Measurements from ENCODE around the gene BRD3OS. TPM values are rescaled to one million over a fixed set of nuclear protein-coding genes. Genes with fewer than 3 reads are reported as not detected.

BRD3OS gene
- total RNA-seq, 1 donor from 2014 or later: 20.2 TPM

DNA sequence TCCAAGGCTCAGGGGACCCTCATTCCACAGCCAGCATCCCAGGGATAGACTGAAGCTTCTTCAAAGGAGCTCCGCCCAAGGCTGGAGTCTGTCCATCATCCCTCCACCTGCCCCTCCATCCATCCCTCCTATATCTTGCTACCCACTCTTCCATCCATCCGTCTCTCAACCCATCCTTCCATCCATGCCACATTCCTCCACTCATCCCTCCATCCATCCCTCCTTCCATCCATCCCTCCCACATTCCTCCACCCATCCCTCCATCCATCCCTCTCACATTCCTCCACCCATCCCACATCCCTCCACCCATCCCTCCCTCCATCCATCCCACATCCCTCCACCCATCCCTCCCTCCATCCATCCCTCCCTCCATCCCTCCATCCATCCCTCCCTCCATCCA is 27.7 kb upstream of the BRD3OS start:
- Histone ChIP-seq H3K36me3 (ENCODE audit: insufficient read depth, low read length) (no peaks in the 10 kb centered on the region), H3K27me3 (ENCODE audit: insufficient read depth, low read length) (no peaks in the 10 kb centered on the region), H3K27ac (ENCODE audit: low read depth, low read length) (no peak overlapping the region), H4K20me1 (ENCODE audit: insufficient read depth, low read length) (peaks cover 11% of the 10 kb centered on the region), H3K9ac (ENCODE audit: low read length) (no peak overlapping the region), H3K4me2 (ENCODE audit: low read length) (no peak overlapping the region), H2AFZ (ENCODE audit: low read depth, low read length) (no peak overlapping the region), H3K4me1 (ENCODE audit: insufficient read depth, low read length) (peaks cover 25% of the 10 kb centered on the region), H3K79me2 (ENCODE audit: insufficient read depth, low read length) (peaks cover 3% of the 10 kb centered on the region), H3K4me3 (ENCODE audit: insufficient read depth, low read depth, low read length) (no peak overlapping the region), H3K9me3 (ENCODE audit: insufficient read depth, low read depth, low read length) (no peaks in the 10 kb centered on the region)
- H3K36me3 Mint-ChIP-seq (ENCODE audit: low read depth, unreplicated experiment): no peaks in the 10 kb centered on the region
- no peak overlapping the region for H3K4me3 Mint-ChIP-seq (ENCODE audit: unreplicated experiment)
- peaks cover 2% of the 10 kb centered on the region for H3K4me1 Mint-ChIP-seq (ENCODE audit: low read depth, unreplicated experiment)
- H3K27ac Mint-ChIP-seq (ENCODE audit: unreplicated experiment): no peak overlapping the region
- H3K27me3 Mint-ChIP-seq (ENCODE audit: low read depth, unreplicated experiment): peaks cover 30% of the 10 kb centered on the region
- TF ChIP-seq, protein P1, sequence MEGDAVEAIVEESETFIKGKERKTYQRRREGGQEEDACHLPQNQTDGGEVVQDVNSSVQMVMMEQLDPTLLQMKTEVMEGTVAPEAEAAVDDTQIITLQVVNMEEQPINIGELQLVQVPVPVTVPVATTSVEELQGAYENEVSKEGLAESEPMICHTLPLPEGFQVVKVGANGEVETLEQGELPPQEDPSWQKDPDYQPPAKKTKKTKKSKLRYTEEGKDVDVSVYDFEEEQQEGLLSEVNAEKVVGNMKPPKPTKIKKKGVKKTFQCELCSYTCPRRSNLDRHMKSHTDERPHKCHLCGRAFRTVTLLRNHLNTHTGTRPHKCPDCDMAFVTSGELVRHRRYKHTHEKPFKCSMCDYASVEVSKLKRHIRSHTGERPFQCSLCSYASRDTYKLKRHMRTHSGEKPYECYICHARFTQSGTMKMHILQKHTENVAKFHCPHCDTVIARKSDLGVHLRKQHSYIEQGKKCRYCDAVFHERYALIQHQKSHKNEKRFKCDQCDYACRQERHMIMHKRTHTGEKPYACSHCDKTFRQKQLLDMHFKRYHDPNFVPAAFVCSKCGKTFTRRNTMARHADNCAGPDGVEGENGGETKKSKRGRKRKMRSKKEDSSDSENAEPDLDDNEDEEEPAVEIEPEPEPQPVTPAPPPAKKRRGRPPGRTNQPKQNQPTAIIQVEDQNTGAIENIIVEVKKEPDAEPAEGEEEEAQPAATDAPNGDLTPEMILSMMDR (IDR thresholded peaks at IDR 0.05; ENCODE audit: insufficient read depth, low read depth, low read length): no peak
- TF ChIP-seq EZH2 (IDR thresholded peaks at IDR 0.05; ENCODE audit: insufficient read depth, low read length): no peak
- FAIRE-seq (no peak), DNase-seq (ENCODE audit: low read depth) (no peak)
- peaks cover 4% of the 10 kb centered on the region for H3K9me3 Mint-ChIP-seq (ENCODE audit: unreplicated experiment)

DNA sequence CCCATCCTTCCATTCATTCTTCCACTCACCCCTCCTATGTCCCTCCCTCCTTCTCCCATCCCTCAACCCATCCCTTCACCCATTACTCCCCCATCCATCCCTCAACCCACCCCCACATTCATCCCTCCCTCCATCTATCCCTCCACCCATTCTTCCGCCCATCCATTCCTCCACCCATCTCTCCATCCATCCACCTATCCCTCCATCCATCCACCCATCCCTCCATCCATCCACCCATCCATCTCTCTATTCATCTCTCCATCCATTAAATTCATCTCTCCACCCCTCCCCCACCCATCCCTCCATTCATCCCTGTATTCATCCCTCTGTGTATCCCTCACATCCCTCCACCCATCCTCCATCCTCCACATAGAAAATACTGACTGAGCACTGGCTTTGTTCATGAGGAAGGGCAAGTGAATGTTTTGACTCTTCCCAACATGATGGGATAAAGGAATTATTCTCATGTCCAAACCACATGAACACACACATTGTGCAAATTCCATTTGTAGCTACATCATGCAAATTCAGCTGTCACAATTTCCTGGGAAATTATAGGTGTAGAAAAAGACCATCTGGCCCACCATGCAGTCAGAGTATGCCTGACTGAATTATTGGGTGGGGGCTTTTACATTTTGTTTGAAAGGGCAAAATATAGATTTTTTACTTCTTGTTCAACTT is 26.2 kb upstream of the BRD3OS start:
- H3K36me3 ChIP-seq (ENCODE audit: insufficient read depth, low read length): no peaks in the 10 kb centered on the region
- no peaks in the 10 kb centered on the region for H3K27me3 ChIP-seq (ENCODE audit: insufficient read depth, low read length)
- H3K4me1 Mint-ChIP-seq (ENCODE audit: low read depth, unreplicated experiment): peaks cover 2% of the 10 kb centered on the region
- H3K27me3 Mint-ChIP-seq (ENCODE audit: low read depth, unreplicated experiment): peaks cover 31% of the 10 kb centered on the region
- no peak overlapping the region for H3K4me3 Mint-ChIP-seq (ENCODE audit: unreplicated experiment)
- no peaks in the 10 kb centered on the region for H3K9me3 ChIP-seq (ENCODE audit: insufficient read depth, low read depth, low read length)
- H3K4me2 ChIP-seq (ENCODE audit: low read length): peak overlapping the region; percentile 19
- H3K27ac ChIP-seq (ENCODE audit: low read depth, low read length): no peak overlapping the region
- peaks cover 14% of the 10 kb centered on the region for H3K4me1 ChIP-seq (ENCODE audit: insufficient read depth, low read length)
- no peak for TF ChIP-seq EZH2 (IDR thresholded peaks at IDR 0.05; ENCODE audit: insufficient read depth, low read length)
- TF ChIP-seq, protein P1 (IDR thresholded peaks at IDR 0.05; ENCODE audit: insufficient read depth, low read depth, low read length): no peak
- no peaks in the 10 kb centered on the region for H3K36me3 Mint-ChIP-seq (ENCODE audit: low read depth, unreplicated experiment)
- H3K27ac Mint-ChIP-seq (ENCODE audit: unreplicated experiment): no peak overlapping the region
- no peak overlapping the region for H3K4me3 ChIP-seq (ENCODE audit: insufficient read depth, low read depth, low read length)
- no peaks in the 10 kb centered on the region for H3K79me2 ChIP-seq (ENCODE audit: insufficient read depth, low read length)
- no peak overlapping the region for H3K9ac ChIP-seq (ENCODE audit: low read length)
- H3K9me3 Mint-ChIP-seq (ENCODE audit: unreplicated experiment): peaks cover 4% of the 10 kb centered on the region
- FAIRE-seq (no peak), DNase-seq (ENCODE audit: low read depth) (peak; percentile 74)
- H2AFZ ChIP-seq (ENCODE audit: low read depth, low read length): no peak overlapping the region
- peaks cover 7% of the 10 kb centered on the region for H4K20me1 ChIP-seq (ENCODE audit: insufficient read depth, low read length)

GRCh38 chr9:133999851-134000265 is 25.4 kb upstream of the BRD3OS start:
- H2AFZ ChIP-seq (ENCODE audit: low read depth, low read length): no peak overlapping the region
- H3K27me3 ChIP-seq (ENCODE audit: insufficient read depth, low read length): no peaks in the 10 kb centered on the region
- no peaks in the 10 kb centered on the region for H3K79me2 ChIP-seq (ENCODE audit: insufficient read depth, low read length)
- Mint-ChIP-seq H3K4me1 (ENCODE audit: low read depth, unreplicated experiment) (peaks cover 2% of the 10 kb centered on the region), H3K27me3 (ENCODE audit: low read depth, unreplicated experiment) (peaks cover 34% of the 10 kb centered on the region), H3K36me3 (ENCODE audit: low read depth, unreplicated experiment) (no peaks in the 10 kb centered on the region), H3K27ac (ENCODE audit: unreplicated experiment) (no peak overlapping the region), H3K9me3 (ENCODE audit: unreplicated experiment) (peaks cover 4% of the 10 kb centered on the region), H3K4me3 (ENCODE audit: unreplicated experiment) (no peak overlapping the region)
- no peaks in the 10 kb centered on the region for H4K20me1 ChIP-seq (ENCODE audit: insufficient read depth, low read length)
- no peaks in the 10 kb centered on the region for H3K36me3 ChIP-seq (ENCODE audit: insufficient read depth, low read length)
- no peaks in the 10 kb centered on the region for H3K9me3 ChIP-seq (ENCODE audit: insufficient read depth, low read depth, low read length)
- H3K9ac ChIP-seq (ENCODE audit: low read length): no peak overlapping the region
- no peak overlapping the region for H3K27ac ChIP-seq (ENCODE audit: low read depth, low read length)
- peaks cover 10% of the 10 kb centered on the region for H3K4me1 ChIP-seq (ENCODE audit: insufficient read depth, low read length)
- no peak for DNase-seq (ENCODE audit: low read depth)
- TF ChIP-seq EZH2 (IDR thresholded peaks at IDR 0.05; ENCODE audit: insufficient read depth, low read length): no peak
- TF ChIP-seq, protein P1 (IDR thresholded peaks at IDR 0.05; ENCODE audit: insufficient read depth, low read depth, low read length): no peak
- no peak overlapping the region for H3K4me2 ChIP-seq (ENCODE audit: low read length)
- no peak for FAIRE-seq
- H3K4me3 ChIP-seq (ENCODE audit: insufficient read depth, low read depth, low read length): no peak overlapping the region

All from astrocyte (in vitro differentiated cells and primary cell).